ENCODE measurements around the gene MTMR12.

Gene MTMR12, protein sequence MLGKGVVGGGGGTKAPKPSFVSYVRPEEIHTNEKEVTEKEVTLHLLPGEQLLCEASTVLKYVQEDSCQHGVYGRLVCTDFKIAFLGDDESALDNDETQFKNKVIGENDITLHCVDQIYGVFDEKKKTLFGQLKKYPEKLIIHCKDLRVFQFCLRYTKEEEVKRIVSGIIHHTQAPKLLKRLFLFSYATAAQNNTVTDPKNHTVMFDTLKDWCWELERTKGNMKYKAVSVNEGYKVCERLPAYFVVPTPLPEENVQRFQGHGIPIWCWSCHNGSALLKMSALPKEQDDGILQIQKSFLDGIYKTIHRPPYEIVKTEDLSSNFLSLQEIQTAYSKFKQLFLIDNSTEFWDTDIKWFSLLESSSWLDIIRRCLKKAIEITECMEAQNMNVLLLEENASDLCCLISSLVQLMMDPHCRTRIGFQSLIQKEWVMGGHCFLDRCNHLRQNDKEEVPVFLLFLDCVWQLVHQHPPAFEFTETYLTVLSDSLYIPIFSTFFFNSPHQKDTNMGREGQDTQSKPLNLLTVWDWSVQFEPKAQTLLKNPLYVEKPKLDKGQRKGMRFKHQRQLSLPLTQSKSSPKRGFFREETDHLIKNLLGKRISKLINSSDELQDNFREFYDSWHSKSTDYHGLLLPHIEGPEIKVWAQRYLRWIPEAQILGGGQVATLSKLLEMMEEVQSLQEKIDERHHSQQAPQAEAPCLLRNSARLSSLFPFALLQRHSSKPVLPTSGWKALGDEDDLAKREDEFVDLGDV

DNA sequence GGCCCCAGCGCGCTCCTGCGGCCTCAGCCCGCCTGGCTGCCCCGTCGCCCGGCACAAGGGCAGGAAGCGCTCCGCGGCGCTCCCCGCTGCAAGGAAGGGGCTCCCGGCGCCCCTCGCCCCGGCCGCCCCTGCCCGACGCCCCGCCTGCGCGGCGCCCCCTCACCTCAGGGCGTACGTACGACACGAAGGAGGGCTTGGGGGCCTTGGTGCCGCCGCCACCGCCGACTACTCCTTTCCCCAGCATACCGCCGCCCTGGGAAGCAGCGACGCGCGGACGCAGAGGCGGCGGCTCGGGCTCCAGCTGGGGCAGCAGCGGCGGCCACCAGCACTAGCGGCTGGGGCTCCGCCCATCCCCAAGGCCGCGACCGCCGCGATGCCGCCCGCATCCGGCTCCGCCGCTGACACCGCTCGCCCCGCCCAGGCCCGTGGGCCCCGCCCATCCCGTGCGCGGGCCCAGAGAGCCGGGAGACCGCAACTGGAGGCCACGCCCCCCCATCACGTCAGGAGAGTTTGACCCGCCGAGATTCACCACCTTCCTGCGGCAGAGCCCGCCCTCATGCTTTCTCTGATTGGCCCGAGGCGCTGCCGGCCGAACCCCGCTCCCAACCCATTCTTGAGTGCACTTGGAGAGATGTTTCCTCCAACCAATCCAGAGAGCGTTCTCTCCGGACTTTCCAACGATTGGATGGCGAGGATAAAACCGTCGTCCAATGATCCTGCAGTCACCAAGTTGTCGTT is at the start of gene MTMR12:
MTMR12 (minus strand) TSS at position 345 of the 738 bp plus-strand sequence; CDS start at position 244, 101 bp downstream.
- DNase-seq = peak; percentile 98

DNA sequence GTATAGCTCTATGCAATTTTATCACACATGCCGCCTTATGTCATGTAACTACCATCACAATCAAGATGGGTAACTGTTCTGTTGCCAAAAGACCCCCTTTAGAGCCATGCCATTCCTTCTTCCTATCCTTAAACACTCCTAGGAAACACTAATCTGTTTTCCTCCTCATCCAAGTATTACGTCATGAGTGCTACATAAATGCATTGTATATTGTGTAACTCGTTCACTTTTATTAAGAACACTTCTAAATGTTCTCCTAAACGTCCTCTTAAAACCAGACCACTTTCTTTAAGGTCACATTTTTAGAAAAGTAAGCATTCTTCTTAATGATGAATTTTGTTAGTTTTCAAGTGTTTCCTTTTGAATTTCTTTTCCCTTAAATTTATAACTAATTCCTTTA is 49.8 kb upstream of the MTMR12 start:
- no peak for DNase-seq

DNA sequence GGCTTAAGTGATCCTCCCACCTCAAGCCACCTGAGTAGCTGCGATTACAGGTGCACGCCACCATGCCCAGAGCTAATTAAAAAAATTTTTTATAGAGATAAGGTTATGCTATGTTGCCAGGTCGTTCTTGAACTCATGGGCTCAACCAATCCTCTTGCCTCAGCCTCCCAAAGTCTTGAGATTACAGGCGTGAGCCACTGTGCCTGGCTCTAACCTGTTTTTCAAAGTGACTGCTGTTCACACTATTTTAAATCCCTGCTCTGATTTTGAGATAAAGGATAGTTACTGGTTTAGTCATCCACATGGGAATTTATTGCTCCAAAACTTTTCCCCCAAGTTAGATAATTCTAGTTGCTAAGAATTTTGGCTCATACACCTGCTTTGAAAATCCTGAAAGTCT is 48.2 kb upstream of the MTMR12 start:
- DNase-seq = no peak

DNA sequence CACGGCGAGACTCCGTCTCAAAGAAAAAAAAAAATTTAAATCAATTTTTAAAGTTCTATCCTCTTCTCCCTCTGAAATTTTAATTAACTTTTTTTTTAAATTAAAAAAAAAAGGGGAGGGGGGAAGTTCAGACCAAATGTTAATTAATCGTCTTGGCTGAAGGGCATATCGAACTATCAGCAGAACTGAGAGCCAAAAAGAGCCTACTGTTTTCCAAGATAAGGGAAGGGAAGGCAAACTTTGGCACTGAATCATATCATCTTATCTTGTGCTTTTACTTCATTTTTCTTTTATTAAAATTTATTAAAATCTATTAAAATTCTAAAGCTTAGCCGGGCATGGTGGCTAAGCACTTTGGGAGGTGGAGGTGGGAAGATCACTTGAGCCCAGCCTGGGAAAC is 45.9 kb upstream of the MTMR12 start:
- no peak for DNase-seq

DNA sequence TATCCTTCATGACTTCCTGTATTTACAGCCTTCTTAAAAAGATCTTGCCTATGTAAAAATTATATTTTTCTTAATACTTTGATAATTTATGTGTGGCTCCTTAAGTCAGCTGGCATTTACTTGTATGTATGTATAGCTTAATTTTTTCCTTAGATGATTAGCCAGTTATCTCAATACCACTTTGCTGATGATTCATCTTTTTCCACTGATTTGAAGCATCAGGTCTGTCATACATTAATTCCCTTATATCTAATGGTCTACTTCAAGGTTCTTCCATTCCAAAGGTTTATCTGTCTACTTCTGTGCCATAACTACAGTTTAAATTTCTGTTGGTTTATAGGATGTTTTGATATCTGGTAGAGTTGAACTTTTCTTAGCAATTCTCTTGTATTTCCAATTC is 44.9 kb upstream of the MTMR12 start:
- no peak for DNase-seq

DNA sequence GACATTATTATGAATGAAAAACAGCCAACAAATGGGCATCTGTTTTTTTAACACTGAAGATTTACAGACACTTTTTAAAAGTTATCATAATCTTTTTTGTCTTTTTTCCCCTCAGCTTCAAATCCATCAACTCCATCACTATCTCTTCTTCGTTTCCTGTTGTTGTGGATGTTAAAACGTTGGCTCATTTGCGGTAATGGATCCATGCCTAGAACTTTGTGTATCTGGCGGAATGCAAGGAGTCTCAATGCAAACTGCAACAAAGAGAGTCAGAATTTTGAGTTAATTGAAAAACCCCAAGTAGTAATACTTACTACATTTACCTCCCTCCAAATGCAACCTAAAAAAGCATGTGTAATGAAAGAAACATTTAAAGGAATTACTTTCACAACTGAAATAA is 42.9 kb upstream of the MTMR12 start:
- DNase-seq = no peak

DNA sequence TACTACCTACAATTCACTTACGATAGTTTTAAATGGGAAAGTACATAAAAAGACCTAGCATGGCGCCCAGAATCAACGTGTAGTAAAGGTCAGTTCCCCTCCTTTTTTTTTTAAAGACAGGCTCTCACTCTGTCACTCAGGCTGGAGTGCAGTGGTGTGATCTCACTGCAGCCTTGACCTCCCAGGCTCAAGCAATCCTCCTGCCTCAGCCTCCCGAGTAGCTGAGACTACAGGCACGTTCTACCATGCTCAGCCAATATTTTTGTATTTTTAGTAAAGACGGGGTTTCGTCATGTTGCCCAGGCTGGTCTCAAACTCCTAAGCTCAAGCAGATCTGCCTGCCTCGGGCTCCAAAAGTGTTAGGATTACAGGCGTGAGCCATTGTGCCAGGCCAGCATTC is 40.7 kb upstream of the MTMR12 start:
- DNase-seq = no peak

DNA sequence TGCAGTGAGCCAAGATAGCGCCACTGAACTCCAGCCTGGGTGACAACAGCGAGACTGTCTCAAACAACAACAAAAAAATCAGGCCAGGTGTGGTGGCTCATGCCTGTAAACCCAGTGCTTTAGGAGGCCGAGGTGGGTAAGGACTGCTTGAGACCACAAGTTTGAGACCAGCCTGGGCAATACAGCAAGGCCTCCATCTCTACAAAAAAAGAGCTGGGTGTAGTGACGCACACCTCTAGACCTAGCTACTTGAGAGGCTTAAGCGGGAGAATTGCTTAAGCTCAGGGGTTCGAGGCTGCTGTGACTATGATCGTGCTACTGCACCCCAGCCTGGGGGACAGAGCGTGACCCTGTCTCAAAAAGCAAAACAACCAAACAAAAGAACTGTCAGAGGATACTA is 39.9 kb upstream of the MTMR12 start:
- DNase-seq = no peak

DNA sequence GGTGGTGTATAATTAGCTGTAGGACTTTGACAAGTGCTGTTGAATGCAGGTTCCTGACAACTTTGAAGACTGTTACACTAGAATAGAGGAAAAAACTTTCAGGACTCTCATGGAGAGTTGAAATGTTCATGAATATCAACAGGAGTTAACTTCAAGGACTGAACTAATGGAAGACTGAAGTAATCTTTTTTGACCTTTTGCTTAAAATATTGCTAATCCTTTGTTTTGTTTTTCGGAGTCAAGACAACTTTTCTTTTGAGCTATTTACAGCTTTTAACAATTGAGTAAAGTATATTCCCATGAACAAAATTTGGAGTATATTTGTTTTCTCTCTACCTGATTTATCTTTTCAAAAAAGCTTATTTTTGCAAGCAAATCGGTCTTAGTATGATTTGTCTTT is 34.1 kb upstream of the MTMR12 start:
- no peak for DNase-seq

DNA sequence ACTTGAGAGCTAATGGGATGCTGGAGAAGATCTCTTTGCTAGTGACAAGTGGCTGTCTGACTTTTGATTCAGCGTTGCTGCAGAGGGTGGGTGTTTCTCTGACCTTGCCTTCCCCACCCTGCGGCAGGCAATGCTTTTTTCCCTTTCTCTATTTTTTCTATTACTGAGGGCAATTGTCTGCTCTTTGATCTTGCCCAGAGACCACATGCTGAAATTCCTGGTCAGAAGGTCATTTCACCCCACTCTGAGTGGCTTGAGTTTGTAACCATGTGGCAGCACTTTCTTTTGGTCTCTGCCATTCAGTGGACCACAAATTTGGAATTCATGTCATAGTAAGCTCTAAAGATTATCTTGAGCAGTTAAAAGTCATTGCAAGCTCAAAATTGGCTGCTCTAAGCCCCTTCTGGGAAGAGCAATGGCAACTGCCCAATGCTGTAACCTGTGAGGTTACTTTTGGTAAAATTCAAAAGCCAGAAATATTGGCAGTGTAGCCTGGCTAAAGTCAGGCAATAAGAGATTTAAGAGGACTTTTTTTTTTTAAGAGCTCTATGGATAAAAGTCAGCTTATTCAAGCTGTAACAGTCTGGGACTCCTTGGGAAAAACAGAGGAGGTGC is 30.4 kb upstream of the MTMR12 start:
- DNase-seq = no peak

DNA sequence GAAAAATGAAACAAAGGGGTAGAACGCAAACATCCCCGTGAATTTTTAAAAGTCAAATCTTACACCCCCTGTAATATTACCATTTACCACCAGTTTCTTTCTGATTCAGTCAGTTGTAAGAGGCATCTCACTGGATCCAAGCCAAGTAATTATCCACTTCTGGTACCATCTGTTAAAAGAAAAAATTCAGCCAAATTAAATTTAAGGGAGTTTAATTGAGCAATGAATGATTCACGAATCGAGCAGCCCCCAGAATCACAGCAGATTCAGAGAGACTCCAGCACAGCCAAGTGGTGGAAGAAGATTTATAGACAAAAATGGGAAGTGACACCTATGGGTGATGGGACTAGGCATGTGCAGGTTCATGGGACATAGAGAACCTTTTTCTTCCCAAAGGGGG is 29.9 kb upstream of the MTMR12 start:
- DNase-seq = no peak

DNA sequence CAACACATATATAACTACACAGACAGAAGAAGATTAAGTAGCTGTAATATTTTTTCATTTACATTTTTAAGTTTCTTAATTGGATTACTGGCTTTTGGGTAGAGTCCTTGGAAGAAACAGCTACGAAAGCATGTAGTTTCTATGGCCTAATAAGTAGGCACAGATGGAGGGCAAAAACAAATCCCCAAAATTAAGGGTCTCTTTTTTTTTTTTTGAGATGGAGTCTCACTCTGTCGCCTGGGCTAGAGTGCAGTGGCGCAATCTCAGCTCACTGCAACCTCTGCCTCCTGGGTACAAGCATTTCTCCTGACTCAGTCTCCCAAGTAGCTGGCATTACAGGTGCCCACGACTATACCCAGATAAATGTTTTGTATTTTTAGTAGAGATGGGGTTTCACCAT is 27.1 kb upstream of the MTMR12 start:
- no peak for DNase-seq

DNA sequence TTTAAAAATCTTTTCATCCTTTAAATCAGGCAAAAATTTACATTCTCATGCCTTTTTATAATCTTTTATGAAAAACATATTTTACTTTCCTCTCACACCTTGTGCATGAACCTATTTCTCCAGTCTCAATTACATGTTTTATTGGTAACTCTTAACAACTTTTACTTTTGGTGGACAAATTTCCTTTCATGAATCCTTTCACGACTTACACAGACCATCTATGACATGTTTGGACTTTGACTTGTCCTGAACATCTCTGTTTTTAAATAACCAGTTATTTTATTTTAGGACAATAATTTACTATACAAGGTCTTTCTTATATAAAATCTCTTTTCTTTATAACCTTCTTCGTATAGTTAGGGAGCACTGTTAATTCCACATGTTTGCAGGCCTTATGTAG is 26.5 kb upstream of the MTMR12 start:
- DNase-seq = no peak

DNA sequence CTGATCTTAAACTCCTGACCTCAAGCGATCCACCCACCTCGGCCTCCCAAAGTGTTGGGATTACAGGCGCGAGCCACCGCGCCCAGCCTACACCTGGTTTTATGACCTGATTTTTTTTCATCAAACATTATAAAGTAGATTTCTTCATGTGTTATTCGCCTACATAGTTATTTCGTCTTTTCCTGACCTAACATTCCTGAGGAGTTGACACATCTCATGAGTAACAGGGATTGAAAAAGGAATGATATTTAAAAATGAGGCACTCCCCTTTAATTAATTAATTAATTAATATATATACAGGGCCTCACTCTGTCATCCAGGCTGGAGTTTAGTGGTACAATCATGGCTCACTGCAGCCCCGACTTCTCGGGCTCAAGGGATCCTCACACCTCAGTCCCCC is 20.2 kb upstream of the MTMR12 start:
- DNase-seq = no peak

DNA sequence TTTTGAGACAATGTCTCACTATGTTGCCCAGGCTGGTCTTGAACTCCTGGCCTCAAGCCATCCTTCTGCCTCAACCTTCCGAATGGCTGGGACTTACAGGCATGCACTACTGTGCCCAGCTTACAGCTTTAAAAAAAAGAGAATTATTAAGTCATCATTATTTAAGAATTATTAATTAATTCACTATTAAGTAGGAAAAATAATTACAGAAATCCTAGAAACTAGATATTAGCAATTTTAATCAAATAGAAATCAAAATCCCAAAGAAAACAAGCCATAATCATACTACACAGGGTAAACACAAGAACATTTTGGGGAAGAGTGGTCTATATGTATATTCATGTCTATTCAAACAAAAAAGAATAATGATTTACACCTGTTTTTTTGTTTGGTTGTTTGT is 19.6 kb upstream of the MTMR12 start:
- no peak for DNase-seq

DNA sequence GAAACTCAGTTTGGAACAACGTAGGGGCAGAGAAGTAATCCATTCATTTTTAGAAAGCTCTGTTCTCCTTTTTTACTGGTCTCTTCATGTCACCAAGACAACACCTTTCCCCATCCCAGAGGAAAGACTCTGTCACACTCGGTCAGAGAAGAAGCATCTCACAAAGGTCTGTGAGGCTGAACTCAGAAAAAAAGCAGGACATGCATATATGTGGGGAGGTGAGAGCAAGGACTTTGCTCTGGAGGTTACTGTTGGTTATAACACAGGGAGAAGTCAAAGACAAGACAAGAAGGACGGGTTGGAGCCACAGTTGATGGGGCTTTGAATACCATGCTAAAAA is 19.2 kb upstream of the MTMR12 start:
- no peak for DNase-seq

DNA sequence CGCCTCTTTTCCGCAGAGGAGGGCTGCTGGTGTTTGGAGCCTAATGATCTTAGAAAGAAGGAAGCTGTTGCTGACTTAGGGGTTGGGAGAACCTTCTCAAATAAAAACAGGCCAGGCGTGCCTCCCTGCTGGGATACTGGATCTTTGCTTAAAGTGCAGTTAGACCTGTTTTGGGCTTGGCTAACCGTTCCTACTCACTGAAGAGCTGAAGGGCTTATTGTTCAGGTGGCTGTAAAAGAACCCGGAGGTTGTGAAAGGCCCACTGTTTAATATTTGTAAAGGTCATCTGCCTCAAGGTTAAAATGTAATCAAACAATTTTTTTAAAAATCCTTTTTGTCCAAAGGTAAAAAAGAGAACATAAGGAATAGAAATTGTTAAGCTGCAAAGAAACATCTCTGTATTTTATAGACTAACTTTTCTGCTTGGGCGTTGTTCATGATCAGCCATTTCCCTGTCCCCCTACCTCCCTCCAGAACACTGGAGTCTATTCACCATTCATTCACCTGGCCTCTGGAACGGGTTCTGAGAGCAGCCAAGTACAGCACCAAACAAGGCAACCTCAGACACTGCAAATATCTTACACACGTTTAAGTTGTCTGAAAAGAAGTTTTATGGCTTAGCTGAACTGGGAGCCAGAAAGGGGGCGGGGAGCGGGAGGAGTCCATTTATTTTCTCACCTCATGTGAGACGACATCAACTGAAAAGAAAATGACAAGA is 18.6 kb upstream of the MTMR12 start:
- no peak for DNase-seq

DNA sequence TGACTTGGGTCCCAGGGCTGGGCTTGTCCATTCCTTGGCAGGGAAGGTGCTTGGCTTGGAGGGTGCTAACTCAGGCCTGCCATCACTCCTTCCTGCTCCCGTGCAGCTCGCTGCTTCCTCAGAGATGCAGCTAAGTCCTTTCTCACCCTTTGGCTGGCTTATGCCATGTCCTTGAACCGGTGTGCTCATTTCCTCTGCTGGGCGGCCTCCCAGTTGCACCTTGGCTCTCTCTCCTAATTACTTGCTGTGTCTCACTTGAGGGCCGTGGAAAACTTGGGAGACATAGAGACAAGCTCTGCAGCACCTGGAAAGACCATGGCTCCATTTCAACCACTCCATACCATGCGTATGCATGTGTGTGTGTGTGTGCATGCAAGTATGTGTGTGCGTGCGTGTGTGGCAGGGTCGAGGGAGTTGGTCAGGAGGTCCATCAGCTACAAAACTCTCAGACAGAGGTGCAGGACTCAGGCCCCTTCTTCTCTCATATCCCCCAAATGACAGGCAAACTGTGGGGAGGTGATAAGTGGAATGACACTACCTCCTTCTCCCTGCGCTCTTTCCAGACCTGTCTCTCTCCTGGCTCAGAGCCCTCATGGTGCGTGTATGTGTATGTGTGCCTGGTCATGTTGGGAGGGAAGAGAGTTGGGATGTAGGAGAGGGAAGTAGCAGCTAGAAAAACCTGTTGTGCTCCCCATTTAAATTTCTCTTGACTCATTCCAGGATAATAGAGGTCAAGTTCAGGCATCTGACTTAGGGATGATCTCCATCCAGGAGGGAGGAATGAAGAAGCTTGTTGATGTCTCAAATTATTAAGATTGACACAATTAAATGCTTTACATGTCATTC is 17.6 kb upstream of the MTMR12 start:
- DNase-seq = no peak

DNA sequence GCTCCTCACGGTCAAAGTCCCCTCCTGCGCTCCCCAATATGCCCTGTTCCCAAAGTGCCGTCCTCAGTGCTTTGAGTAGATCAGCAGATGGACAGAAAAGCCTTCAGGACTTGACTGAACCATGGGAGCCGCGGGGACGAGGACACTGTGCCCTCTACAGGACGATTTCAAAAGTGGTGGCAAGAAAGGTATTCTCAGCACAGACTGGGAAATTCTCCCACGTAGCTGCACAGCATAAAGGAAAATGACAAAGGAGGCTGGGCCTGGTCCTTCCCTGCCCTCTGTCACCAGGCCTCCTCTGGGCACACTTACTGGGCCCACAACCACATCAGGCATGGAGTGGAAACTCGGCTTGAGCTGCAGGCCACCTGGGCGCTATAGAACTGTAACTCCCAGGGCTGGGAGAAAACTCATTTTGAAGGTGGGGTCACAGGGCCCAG is 16.7 kb upstream of the MTMR12 start:
- DNase-seq = peak; percentile 27

DNA sequence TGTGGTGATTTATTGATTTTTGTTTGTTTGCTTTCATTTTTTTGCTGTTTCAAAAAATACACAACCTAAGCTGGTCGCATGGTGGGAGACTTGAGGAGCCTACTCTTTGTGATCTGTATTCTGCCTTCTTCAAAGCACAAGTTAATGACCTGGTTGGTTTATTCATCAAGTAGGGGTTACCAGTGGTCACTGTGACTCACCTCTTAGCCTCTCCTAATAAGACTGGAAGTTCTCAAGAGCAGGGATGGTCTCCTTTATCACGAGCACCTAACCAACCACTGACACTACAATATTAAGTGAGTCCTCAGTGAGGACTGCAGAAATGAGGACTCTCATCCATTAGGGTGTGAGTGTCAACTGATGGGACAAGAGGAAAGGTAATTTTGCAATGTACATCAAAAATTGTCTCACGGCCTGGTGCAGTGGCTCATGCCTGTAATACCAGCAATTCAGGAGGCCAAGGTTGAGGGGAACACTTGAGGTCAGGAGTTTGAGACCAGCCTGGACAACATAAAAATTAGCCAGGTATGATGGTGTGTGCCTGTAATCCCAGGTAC is 13.6 kb upstream of the MTMR12 start:
- DNase-seq = no peak

DNA sequence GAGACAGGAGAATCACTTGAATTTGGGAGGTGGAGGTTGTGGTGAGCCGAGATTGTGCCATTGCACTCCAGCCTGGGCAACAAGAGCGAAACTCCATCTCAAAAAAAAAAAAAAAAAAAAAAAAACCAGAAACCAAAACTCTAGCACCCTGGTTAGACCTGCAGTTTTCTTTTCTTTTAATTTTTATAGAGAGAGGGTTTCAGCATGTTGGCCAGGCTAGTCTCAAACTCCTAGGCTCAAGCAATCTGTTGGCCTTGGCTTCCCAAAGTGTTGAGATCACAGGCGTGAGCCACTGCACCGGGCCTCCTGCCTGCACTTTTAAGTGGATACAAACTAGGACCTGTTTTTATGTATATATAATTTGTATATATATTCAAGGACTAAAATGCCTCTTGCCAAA is 12.9 kb upstream of the MTMR12 start:
- no peak for DNase-seq
